Fibroblast of skin of right biceps (primary cell): ENCODE results near the gene KLHL8.
A peak's percentile ranks its signal among the peaks of the same experiment; 100 is the strongest.

Source experiments
- DNase-seq: peaks from one replicate; pipeline ENCODE4 v3.0.0-alpha.2; 2013

KLHL8 gene

GRCh38 chr4:87220094-87220822 lies at the start of gene KLHL8:
Gene KLHL8, minus strand, starts transcription at chr4:87220618. Its CDS starts 25,079 bp downstream, at chr4:87195539.
- DNase-seq, result peak; percentile 88

- DNase-seq, result peak; percentile 33
Measured at GRCh38 chr4:87270144-87270543, 49.7 kb upstream of the KLHL8 start.

- DNase-seq, result no peak
Measured at GRCh38 chr4:87268411-87268810, 48.0 kb upstream of the KLHL8 start.

GRCh38 chr4:87266986-87267385 lies 46.6 kb upstream of the KLHL8 start:
- no peak for DNase-seq

GRCh38 chr4:87262886-87263285 lies 42.5 kb upstream of the KLHL8 start:
- no peak for DNase-seq

- no peak for DNase-seq
Measured at GRCh38 chr4:87260477-87260876, 40.1 kb upstream of the KLHL8 start.

- no peak for DNase-seq
Measured at GRCh38 chr4:87258677-87259076, 38.3 kb upstream of the KLHL8 start.

GRCh38 chr4:87257523-87257922 lies 37.1 kb upstream of the KLHL8 start:
- DNase-seq, result no peak

- no peak for DNase-seq
Measured at GRCh38 chr4:87255755-87256154, 35.3 kb upstream of the KLHL8 start.

- no peak for DNase-seq
Measured at GRCh38 chr4:87251106-87251505, 30.7 kb upstream of the KLHL8 start.

- DNase-seq, result no peak
Measured at GRCh38 chr4:87250294-87250693, 29.9 kb upstream of the KLHL8 start.

GRCh38 chr4:87249332-87250019 lies 29.1 kb upstream of the KLHL8 start:
- no peak for DNase-seq

- DNase-seq, result no peak
Measured at GRCh38 chr4:87243426-87244053, 23.1 kb upstream of the KLHL8 start.

GRCh38 chr4:87241336-87241735 lies 20.9 kb upstream of the KLHL8 start:
- DNase-seq, result no peak

GRCh38 chr4:87240341-87240740 lies 19.9 kb upstream of the KLHL8 start:
- DNase-seq, result no peak

GRCh38 chr4:87239821-87240220 lies 19.4 kb upstream of the KLHL8 start:
- peak; percentile 25 for DNase-seq

- DNase-seq, result no peak
Measured at GRCh38 chr4:87239194-87239593, 18.8 kb upstream of the KLHL8 start.

GRCh38 chr4:87236861-87237260 lies 16.4 kb upstream of the KLHL8 start:
- peak; percentile 38 for DNase-seq

- DNase-seq, result peak; percentile 34
Measured at GRCh38 chr4:87235020-87235671, 14.7 kb upstream of the KLHL8 start.

GRCh38 chr4:87232216-87232615 lies 11.8 kb upstream of the KLHL8 start:
- peak; percentile 44 for DNase-seq

- DNase-seq, result no peak
Measured at GRCh38 chr4:87230806-87231205, 10.4 kb upstream of the KLHL8 start.

GRCh38 chr4:87229979-87230378 lies 9.6 kb upstream of the KLHL8 start:
- DNase-seq, result no peak

GRCh38 chr4:87228262-87228860 lies 7.9 kb upstream of the KLHL8 start:
- DNase-seq, result no peak
